PC-3 (cell line): ENCODE measurements around the gene TIPARP. TPM values are rescaled to one million over a fixed set of nuclear protein-coding genes. Genes with fewer than 3 reads are reported as not detected.

Experiments used
- ATAC-seq: fragments of 200-7000 bp; cut with Tn5 transposase; 2 replicates; pipeline ENCODE4 v1.9.1; 2020; ENCODE audit warnings: mild to moderate bottlenecking, moderate library complexity
- BruUV-seq: library from RNA; stranded (reverse); fragments of 400-500 nt; replicated peaks from 2 replicates; lab custom pipeline; 2021; lab: Mats Ljungman, UMichigan
- CTCF ChIA-PET: fragments of 300-600 bp; sonication (Branson Sonifier 250); formaldehyde crosslinking; loops from one replicate; lab custom pipeline; 2022; ENCODE audit warnings: antibody characterized with exemption; lab: Charles Lee
- POLR2A ChIA-PET: fragments of 300-600 bp; sonication (Branson Sonifier 250); formaldehyde crosslinking; loops from one replicate; lab custom pipeline; 2022; ENCODE audit warnings: antibody characterized with exemption; ENCODE audit not compliant: unreplicated experiment; lab: Charles Lee
- DNase-seq: peaks from one replicate; pipeline ENCODE4 v3.0.0-alpha.2; 2015
- H2AFZ ChIP-seq: fragments of 300-600 bp; sonication (generic); 2 replicates; pipeline ENCODE4 v1.6.0; 2016; ENCODE audit warnings: antibody characterized with exemption, low read length
- H3F3A ChIP-seq: fragments of 300-600 bp; sonication (generic); one replicate; pipeline ENCODE4 v1.6.0; 2017; ENCODE audit warnings: antibody characterized with exemption, low read length, control low read depth, mild to moderate bottlenecking; ENCODE audit not compliant: unreplicated experiment
- H3K27ac ChIP-seq: fragments of 300-600 bp; sonication (generic); 2 replicates; pipeline ENCODE4 v1.5.1; 2016; ENCODE audit warnings: mild to moderate bottlenecking, low read length
- H3K27me3 ChIP-seq: fragments of 300-600 bp; sonication (generic); 2 replicates; pipeline ENCODE4 v1.6.1; 2016; ENCODE audit warnings: low read length, mixed read lengths
- H3K36me3 ChIP-seq: fragments of 300-600 bp; sonication (generic); 2 replicates; pipeline ENCODE4 v1.6.1; 2016; ENCODE audit warnings: low read depth, mixed run types, low read length, mixed read lengths
- H3K4me1 ChIP-seq: fragments of 300-600 bp; sonication (generic); 2 replicates; pipeline ENCODE4 v1.5.1; 2016; ENCODE audit warnings: low read length; ENCODE audit not compliant: insufficient read depth
- H3K4me2 ChIP-seq: fragments of 300-600 bp; sonication (generic); 2 replicates; pipeline ENCODE4 v1.6.0; 2016; ENCODE audit warnings: low read length
- H3K4me3 ChIP-seq: fragments of 300-600 bp; sonication (generic); 2 replicates; pipeline ENCODE4 v1.5.1; 2016; ENCODE audit warnings: mild to moderate bottlenecking, low read length, mixed read lengths
- H3K79me2 ChIP-seq: fragments of 300-600 bp; sonication (generic); 2 replicates; pipeline ENCODE4 v1.6.1; 2017; ENCODE audit warnings: low read length, mixed read lengths
- H3K9ac ChIP-seq: fragments of 300-600 bp; sonication (generic); 2 replicates; pipeline ENCODE4 v1.6.0; 2016; ENCODE audit warnings: mild to moderate bottlenecking, low read length
- H3K9me2 ChIP-seq: fragments of 300-600 bp; sonication (generic); replicated peaks from 2 replicates; pipeline ENCODE4 v1.6.1; 2016; ENCODE audit warnings: mixed run types, low read length, mixed read lengths
- H3K9me3 ChIP-seq: fragments of 300-600 bp; sonication (generic); 2 replicates; pipeline ENCODE4 v1.6.1; 2016; ENCODE audit warnings: low read length, mixed read lengths
- H4K20me1 ChIP-seq: fragments of 300-600 bp; sonication (generic); 2 replicates; pipeline ENCODE4 v1.6.1; 2016; ENCODE audit warnings: low read length, mixed read lengths
- EZH2 ChIP-seq: fragments of 300-600 bp; sonication (generic); IDR thresholded peaks from one replicate; pipeline ENCODE4 v1.6.1; 2017; ENCODE audit warnings: antibody characterized with exemption, mild to moderate bottlenecking, low read length; ENCODE audit not compliant: unreplicated experiment
- EZH2phosphoT487 ChIP-seq: fragments of 300-600 bp; sonication (generic); IDR thresholded peaks from 2 replicates; pipeline ENCODE4 v1.6.1; 2018; ENCODE audit warnings: mild to moderate bottlenecking, antibody characterized with exemption, low read length, borderline replicate concordance
- intact Hi-C: fragments of 100-400 bp; cut with micrococcal nuclease; formaldehyde crosslinking; loops from 2 replicates; pipeline ENCODE4 v1.9.0; 2023
- total RNA-seq: library from RNA; depleted of rRNA; stranded (reverse); fragments of >200 nt; gene quantifications from 2 replicates; pipeline ENCODE4 v1.2.3, GENCODE V29; 2014
- TF ChIP-seq, protein P1 (sequence below): fragments of 300-600 bp; sonication (generic); conservative IDR thresholded peaks from 2 replicates; pipeline ENCODE4 v1.5.1; 2017; ENCODE audit warnings: antibody characterized with exemption, low read depth, mild to moderate bottlenecking, low read length

The TIPARP gene
- total RNA-seq, 1 experiment from 2014 or later: 84.7 TPM

DNA sequence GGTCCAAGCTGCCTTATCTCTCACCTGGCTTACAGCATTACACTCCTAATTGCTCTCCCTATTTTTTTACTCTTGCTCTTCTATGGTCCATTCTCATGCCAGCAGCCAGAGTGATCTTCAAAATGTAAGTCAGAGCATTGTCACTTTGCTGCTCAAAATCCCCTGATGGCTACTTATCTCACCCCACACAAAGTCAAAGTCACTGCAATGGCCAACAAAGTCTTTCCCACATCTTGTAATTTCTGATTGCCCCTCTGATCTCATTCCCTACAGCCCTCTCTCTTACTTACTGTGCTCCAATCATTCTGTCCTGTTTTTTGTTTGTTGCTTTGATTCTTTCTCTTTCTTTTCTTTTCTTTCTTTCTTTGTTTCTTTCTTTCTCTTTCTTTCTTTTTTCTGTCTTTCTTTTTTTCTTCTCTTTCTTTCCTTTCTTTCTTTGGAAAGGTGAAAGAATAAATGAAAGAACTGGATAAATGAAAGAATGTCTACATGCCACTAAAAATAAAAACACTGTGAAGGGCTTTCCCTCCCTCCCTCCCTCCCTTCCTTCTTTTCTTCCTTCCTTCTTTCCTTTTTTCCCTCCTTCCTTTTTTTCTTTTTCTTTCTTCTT lies 34.9 kb upstream of the TIPARP start:
- H2AFZ ChIP-seq: no peak overlapping the region
- CTCF ChIA-PET: no interaction called here
- no peak overlapping the region for H3K4me2 ChIP-seq
- no peaks in the 10 kb centered on the region for H3K79me2 ChIP-seq
- peaks cover 11% of the 10 kb centered on the region; the same call in 1 of the 2 replicates for H3K4me1 ChIP-seq
- ATAC-seq (no peak), DNase-seq (no peak)
- no peaks in the 10 kb centered on the region for H3F3A ChIP-seq
- TF ChIP-seq, protein P1, sequence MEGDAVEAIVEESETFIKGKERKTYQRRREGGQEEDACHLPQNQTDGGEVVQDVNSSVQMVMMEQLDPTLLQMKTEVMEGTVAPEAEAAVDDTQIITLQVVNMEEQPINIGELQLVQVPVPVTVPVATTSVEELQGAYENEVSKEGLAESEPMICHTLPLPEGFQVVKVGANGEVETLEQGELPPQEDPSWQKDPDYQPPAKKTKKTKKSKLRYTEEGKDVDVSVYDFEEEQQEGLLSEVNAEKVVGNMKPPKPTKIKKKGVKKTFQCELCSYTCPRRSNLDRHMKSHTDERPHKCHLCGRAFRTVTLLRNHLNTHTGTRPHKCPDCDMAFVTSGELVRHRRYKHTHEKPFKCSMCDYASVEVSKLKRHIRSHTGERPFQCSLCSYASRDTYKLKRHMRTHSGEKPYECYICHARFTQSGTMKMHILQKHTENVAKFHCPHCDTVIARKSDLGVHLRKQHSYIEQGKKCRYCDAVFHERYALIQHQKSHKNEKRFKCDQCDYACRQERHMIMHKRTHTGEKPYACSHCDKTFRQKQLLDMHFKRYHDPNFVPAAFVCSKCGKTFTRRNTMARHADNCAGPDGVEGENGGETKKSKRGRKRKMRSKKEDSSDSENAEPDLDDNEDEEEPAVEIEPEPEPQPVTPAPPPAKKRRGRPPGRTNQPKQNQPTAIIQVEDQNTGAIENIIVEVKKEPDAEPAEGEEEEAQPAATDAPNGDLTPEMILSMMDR: no peak
- TF ChIP-seq EZH2phosphoT487: no peak
- TF ChIP-seq EZH2: no peak
- POLR2A ChIA-PET: no interaction called here
- no peaks in the 10 kb centered on the region for H3K9me3 ChIP-seq
- no peaks in the 10 kb centered on the region for H3K36me3 ChIP-seq
- intact Hi-C loops: no loop called here
- no peaks in the 10 kb centered on the region for H4K20me1 ChIP-seq
- H3K9me2 ChIP-seq: no peaks in the 10 kb centered on the region
- no peaks in the 10 kb centered on the region for H3K27me3 ChIP-seq
- H3K27ac ChIP-seq: no peak overlapping the region
- no peak overlapping the region for H3K4me3 ChIP-seq
- no TSS peak for BruUV-seq
- H3K9ac ChIP-seq: no peak overlapping the region

DNA sequence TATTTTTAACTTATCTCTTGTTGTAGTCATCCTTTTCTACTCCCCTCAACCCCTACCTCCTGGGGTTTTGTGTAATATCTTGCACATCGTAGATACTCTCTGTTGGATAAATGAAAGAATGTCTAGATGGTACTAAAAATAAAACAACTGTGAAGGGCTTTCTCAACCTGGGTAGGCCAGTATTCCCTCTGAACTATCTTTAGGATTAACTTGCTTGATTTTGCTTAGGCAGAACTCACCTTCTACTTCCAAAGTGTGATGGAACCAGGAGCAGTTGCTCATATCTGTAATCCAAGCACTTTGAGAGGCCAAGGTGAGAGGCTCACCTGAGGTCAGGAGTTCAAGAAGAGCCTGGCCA lies 32.8 kb upstream of the TIPARP start:
- no peaks in the 10 kb centered on the region for H3K36me3 ChIP-seq
- peaks cover 11% of the 10 kb centered on the region; the same call in 1 of the 2 replicates for H3K4me1 ChIP-seq
- DNase-seq (no peak), ATAC-seq (no peak)
- H3K79me2 ChIP-seq: no peaks in the 10 kb centered on the region
- TF ChIP-seq EZH2: no peak
- TF ChIP-seq EZH2phosphoT487: no peak
- TF ChIP-seq, protein P1: no peak
- no peaks in the 10 kb centered on the region for H3F3A ChIP-seq
- H3K27ac ChIP-seq: no peak overlapping the region
- BruUV-seq: no TSS peak
- POLR2A ChIA-PET: no interaction called here
- no peak overlapping the region for H3K9ac ChIP-seq
- H2AFZ ChIP-seq: no peak overlapping the region
- no peak overlapping the region for H3K4me3 ChIP-seq
- no peaks in the 10 kb centered on the region for H3K9me2 ChIP-seq
- no peaks in the 10 kb centered on the region for H4K20me1 ChIP-seq
- no peak overlapping the region for H3K4me2 ChIP-seq
- no peaks in the 10 kb centered on the region for H3K27me3 ChIP-seq
- intact Hi-C loops: no loop called here
- CTCF ChIA-PET: no interaction called here
- no peaks in the 10 kb centered on the region for H3K9me3 ChIP-seq
